H1 (cell line): Measurements from ENCODE around the gene CELF1. TPM values are rescaled to one million over a fixed set of nuclear protein-coding genes. Genes with fewer than 3 reads are reported as not detected.

Experiments
- CTBP2 ChIP-seq: IDR thresholded peaks from 2 replicates; pipeline ENCODE4 v1.7.0; 2011; ENCODE audit warnings: borderline replicate concordance, mild to moderate bottlenecking, moderate library complexity, mixed read lengths, low read length; ENCODE audit not compliant: insufficient read depth, insufficient read length
- EGR1 ChIP-seq: IDR thresholded peaks from 2 replicates; pipeline ENCODE4 v1.6.1; 2011; ENCODE audit warnings: low read depth, low read length, borderline replicate concordance
- HDAC6 ChIP-seq: IDR thresholded peaks from one replicate; pipeline ENCODE4 v1.7.1; 2012; ENCODE audit warnings: low read depth, mild to moderate bottlenecking, inconsistent platforms, low read length, moderate library complexity
- JUN ChIP-seq: IDR thresholded peaks from 2 replicates; pipeline ENCODE4 v1.6.1; 2011; ENCODE audit warnings: low read depth, mild to moderate bottlenecking, improper control_type of control experiment, low read length
- RXRA ChIP-seq: IDR thresholded peaks from 2 replicates; pipeline ENCODE4 v1.6.1; 2011; ENCODE audit warnings: low read depth, mild to moderate bottlenecking, low read length, moderate library complexity; ENCODE audit not compliant: insufficient read depth
- polyA plus RNA-seq, 7 experiments: library from polyadenylated mRNA; depleted of rRNA in 3 of 7; stranded (reverse) in 5 of 7; unstranded in 2 of 7; fragments of >200 nt in 5 of 7; fragments of 200-250 nt in 2 of 7; gene quantifications; 1 replicate in 5 of 7; 2 replicates in 1 of 7; 4 replicates in 1 of 7; pipeline versions ENCODE4 v1.2.1 to v1.2.3, GENCODE V29; 2011 to 2013; ENCODE audit warnings: missing spikeins in 2 of 7, mixed read lengths in 2 of 7
- total RNA-seq: library from RNA; stranded (reverse); fragmentation: NEBNext Ultra II Directional; extraction: Animal tissue kit (Norgen Biotek cat#: 25700); gene quantifications from 2 replicates; pipeline ENCODE4 v1.2.1, GENCODE V29; 2021
- TF ChIP-seq, protein P1 (sequence below): IDR thresholded peaks from 2 replicates; pipeline ENCODE4 v1.6.1; 2012; ENCODE audit warnings: low read length, inconsistent platforms
- TF ChIP-seq, protein P2 (sequence below): IDR thresholded peaks from 2 replicates; pipeline ENCODE4 v1.6.1; 2012; ENCODE audit warnings: inconsistent platforms

CELF1 gene
- total and polyA plus RNA-seq, 2 of the 8 experiments (the other 6 are each of a cell fraction or from before 2014, with no cell fraction given): 131 to 197 TPM

DNA sequence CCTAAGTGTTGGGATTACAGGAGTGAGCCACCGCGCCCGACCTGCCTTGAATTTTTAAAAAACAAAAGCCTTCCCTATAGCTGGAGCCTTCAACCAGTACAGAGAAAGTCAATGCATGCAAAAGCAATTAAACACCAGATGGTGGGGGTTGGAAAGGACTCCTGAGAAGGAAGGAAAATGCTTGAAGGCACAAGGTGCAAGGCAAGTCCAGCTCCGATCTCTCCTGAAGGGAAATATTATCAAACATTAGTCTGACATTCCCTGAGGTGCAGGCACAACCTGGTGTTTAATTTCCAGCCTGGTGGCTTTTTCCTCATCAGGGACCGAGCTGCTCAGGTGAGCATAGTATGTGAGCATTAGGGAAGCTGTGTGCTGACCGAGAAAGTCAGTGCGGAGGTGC, 91.1 kb downstream of the CELF1 start (continued):
- TF ChIP-seq CTBP2 (no peak), HDAC6 (no peak), JUN (no peak), EGR1 (no peak), RXRA (no peak)
- TF ChIP-seq, protein P1, sequence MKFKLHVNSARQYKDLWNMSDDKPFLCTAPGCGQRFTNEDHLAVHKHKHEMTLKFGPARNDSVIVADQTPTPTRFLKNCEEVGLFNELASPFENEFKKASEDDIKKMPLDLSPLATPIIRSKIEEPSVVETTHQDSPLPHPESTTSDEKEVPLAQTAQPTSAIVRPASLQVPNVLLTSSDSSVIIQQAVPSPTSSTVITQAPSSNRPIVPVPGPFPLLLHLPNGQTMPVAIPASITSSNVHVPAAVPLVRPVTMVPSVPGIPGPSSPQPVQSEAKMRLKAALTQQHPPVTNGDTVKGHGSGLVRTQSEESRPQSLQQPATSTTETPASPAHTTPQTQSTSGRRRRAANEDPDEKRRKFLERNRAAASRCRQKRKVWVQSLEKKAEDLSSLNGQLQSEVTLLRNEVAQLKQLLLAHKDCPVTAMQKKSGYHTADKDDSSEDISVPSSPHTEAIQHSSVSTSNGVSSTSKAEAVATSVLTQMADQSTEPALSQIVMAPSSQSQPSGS: no peak
- TF ChIP-seq, protein P2, sequence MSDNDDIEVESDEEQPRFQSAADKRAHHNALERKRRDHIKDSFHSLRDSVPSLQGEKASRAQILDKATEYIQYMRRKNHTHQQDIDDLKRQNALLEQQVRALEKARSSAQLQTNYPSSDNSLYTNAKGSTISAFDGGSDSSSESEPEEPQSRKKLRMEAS: no peak
- TF ChIP-seq, all 59 proteins: peak for 0
